Neural progenitor cell (in vitro differentiated cells): ENCODE results near the gene MYH6. TPM values are rescaled to one million over a fixed set of nuclear protein-coding genes. Genes with fewer than 3 reads are reported as not detected.

ENCODE experiments used
- DNase-seq: peaks from one replicate; pipeline ENCODE4 v3.0.0-alpha.2; 2016; ENCODE audit warnings: low spot score
- H2AFZ ChIP-seq: fragments of 200-600 bp; sonication (generic); replicated peaks from 2 replicates; pipeline ENCODE4 v1.6.1; 2016; ENCODE audit warnings: antibody characterized with exemption
- H3F3A ChIP-seq: fragments of 200-600 bp; sonication (generic); 2 replicates; pipeline ENCODE4 v1.6.1; 2016; ENCODE audit warnings: antibody characterized with exemption, low read depth
- H3K27ac ChIP-seq: fragments of 200-600 bp; sonication (generic); 2 replicates; pipeline ENCODE4 v1.5.1; 2016; ENCODE audit warnings: mild to moderate bottlenecking
- H3K27me3 ChIP-seq: fragments of 200-600 bp; sonication (generic); 2 replicates; pipeline ENCODE4 v1.6.1; 2016; ENCODE audit warnings: mild to moderate bottlenecking, moderate library complexity
- H3K36me3 ChIP-seq: fragments of 200-600 bp; sonication (generic); 2 replicates; pipeline ENCODE4 v1.5.1; 2016
- H3K4me1 ChIP-seq: fragments of 200-600 bp; sonication (generic); 2 replicates; pipeline ENCODE4 v1.6.1; 2016; ENCODE audit warnings: mixed run types
- H3K4me2 ChIP-seq: fragments of 200-600 bp; sonication (generic); 2 replicates; pipeline ENCODE4 v1.6.1; 2016
- H3K4me3 ChIP-seq: fragments of 200-600 bp; sonication (generic); 2 replicates; pipeline ENCODE4 v1.5.1; 2016
- H3K79me2 ChIP-seq: fragments of 200-600 bp; sonication (generic); 2 replicates; pipeline ENCODE4 v1.6.1; 2016; ENCODE audit warnings: low read depth
- H3K9ac ChIP-seq: fragments of 200-600 bp; sonication (generic); 2 replicates; pipeline ENCODE4 v1.6.1; 2016
- H3K9me3 ChIP-seq: fragments of 200-600 bp; sonication (generic); 2 replicates; pipeline ENCODE4 v1.5.1; 2016; ENCODE audit warnings: low read depth
- H4K20me1 ChIP-seq: fragments of 200-600 bp; sonication (generic); 2 replicates; pipeline ENCODE4 v1.6.1; 2016; ENCODE audit warnings: low read depth
- H3K27ac Mint-ChIP-seq: 3 replicates; pipeline ENCODE4 v1.8.0; 2021; ENCODE audit warnings: mixed read lengths
- H3K27me3 Mint-ChIP-seq: 2 replicates; pipeline ENCODE4 v1.8.0; 2022; ENCODE audit warnings: low read depth, mild to moderate bottlenecking, inconsistent platforms, moderate library complexity, mixed read lengths; ENCODE audit not compliant: insufficient read depth
- H3K36me3 Mint-ChIP-seq: 3 replicates; pipeline ENCODE4 v1.8.0; 2021; ENCODE audit warnings: mixed read lengths
- H3K4me1 Mint-ChIP-seq: 3 replicates; pipeline ENCODE4 v1.8.0; 2021; ENCODE audit warnings: mixed read lengths
- H3K4me3 Mint-ChIP-seq: 3 replicates; pipeline ENCODE4 v1.8.0; 2021; ENCODE audit warnings: mild to moderate bottlenecking, moderate library complexity, mixed read lengths
- H3K9me3 Mint-ChIP-seq: 3 replicates; pipeline ENCODE4 v1.8.0; 2020; ENCODE audit warnings: mixed read lengths
- EZH2 ChIP-seq: fragments of 200-600 bp; sonication (generic); IDR thresholded peaks from 2 replicates; pipeline ENCODE4 v1.6.1; 2017; ENCODE audit warnings: antibody characterized with exemption, mild to moderate bottlenecking, moderate library complexity
- EZH2phosphoT487 ChIP-seq: fragments of 200-600 bp; sonication (generic); IDR thresholded peaks from 2 replicates; pipeline ENCODE4 v1.6.1; 2017; ENCODE audit warnings: antibody characterized with exemption
- total RNA-seq: library from RNA; depleted of rRNA; stranded (reverse); fragments of >200 nt; gene quantifications from 2 replicates; pipeline ENCODE4 v1.2.3, GENCODE V29; 2015; ENCODE audit warnings: low replicate concordance
- TF ChIP-seq, protein P1 (sequence below): fragments of 200-600 bp; sonication (generic); IDR thresholded peaks from 2 replicates; pipeline ENCODE4 v1.5.1; 2017; ENCODE audit warnings: antibody characterized with exemption, mild to moderate bottlenecking

The MYH6 gene
- total RNA-seq, 1 donor from 2014 or later, result not detected

DNA sequence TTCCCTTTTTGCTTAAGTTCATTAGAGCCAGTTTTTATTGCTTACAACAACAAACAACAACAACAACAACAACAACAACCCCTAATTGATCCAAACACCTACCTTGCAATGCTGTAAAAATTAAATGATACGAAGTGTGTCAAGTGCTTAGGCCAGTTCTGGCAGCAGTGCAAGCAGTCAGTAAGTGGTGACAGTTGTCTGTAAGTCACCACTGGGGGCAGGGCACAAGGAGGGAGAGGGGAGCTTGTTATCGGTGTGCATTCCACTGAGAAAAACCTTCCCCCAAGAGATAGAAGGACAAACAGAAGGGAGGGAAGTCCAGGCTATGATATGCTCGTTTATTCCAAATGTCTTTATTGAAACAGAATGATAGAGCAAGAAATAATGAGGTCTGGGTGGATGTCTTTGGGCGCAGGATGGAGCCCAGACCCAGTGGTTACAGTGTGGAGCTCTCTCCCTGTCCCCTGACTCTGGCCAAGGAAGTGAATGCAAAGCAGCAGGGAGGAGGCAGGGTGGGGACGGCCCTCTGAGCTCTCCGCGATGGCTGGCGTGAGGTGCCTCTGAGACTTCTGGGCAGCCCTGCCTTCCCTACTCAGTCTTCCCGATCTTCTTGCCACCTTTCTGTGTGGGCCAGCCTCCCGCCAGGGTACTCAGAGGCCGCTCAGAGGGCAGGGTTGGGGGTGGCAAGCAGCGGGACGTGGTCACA lies 61.9 kb downstream of the MYH6 start:
- Mint-ChIP-seq H3K4me3 (peak overlapping the region; percentile 25), H3K27me3 (peaks cover 10% of the 10 kb centered on the region), H3K36me3 (peaks cover 20% of the 10 kb centered on the region), H3K9me3 (peaks cover 9% of the 10 kb centered on the region), H3K27ac (peak overlapping the region; percentile 0), H3K4me1 (peaks cover 12% of the 10 kb centered on the region)
- Histone ChIP-seq H3F3A (peaks cover 5% of the 10 kb centered on the region), H3K79me2 (no peaks in the 10 kb centered on the region), H3K9me3 (no peaks in the 10 kb centered on the region), H3K4me2 (no peak overlapping the region), H3K4me3 (no peak overlapping the region), H3K36me3 (no peaks in the 10 kb centered on the region), H3K27me3 (peaks cover 2% of the 10 kb centered on the region), H3K4me1 (no peaks in the 10 kb centered on the region), H4K20me1 (peaks cover under 1% of the 10 kb centered on the region), H3K9ac (no peak overlapping the region), H3K27ac (no peak overlapping the region), H2AFZ (no peak overlapping the region)
- DNase-seq, result peak; percentile 36
- no peak for TF ChIP-seq EZH2phosphoT487
- TF ChIP-seq, protein P1, sequence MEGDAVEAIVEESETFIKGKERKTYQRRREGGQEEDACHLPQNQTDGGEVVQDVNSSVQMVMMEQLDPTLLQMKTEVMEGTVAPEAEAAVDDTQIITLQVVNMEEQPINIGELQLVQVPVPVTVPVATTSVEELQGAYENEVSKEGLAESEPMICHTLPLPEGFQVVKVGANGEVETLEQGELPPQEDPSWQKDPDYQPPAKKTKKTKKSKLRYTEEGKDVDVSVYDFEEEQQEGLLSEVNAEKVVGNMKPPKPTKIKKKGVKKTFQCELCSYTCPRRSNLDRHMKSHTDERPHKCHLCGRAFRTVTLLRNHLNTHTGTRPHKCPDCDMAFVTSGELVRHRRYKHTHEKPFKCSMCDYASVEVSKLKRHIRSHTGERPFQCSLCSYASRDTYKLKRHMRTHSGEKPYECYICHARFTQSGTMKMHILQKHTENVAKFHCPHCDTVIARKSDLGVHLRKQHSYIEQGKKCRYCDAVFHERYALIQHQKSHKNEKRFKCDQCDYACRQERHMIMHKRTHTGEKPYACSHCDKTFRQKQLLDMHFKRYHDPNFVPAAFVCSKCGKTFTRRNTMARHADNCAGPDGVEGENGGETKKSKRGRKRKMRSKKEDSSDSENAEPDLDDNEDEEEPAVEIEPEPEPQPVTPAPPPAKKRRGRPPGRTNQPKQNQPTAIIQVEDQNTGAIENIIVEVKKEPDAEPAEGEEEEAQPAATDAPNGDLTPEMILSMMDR, result peak; percentile 33

DNA sequence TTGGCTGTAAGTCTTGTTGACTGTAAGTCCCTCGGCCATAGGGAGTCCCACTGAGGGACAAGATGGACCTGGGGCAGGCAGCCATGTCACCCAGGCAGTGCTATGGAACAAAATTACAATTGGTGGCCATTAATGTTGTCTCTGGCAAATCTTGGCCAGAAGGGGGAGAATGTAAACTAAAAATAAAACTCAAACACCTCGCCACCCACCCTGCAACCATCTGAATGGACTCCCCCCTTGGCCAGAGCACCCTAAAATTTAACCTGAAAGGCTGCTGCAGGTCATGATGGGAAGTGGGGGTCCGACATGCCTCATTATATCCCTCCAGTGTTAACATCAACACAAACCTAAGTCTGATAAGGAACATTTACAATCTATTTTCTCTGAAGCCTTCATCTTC lies 63.6 kb downstream of the MYH6 start:
- Mint-ChIP-seq H3K9me3 (peaks cover 14% of the 10 kb centered on the region), H3K27me3 (peaks cover 8% of the 10 kb centered on the region), H3K4me3 (no peak overlapping the region), H3K4me1 (peaks cover 5% of the 10 kb centered on the region), H3K36me3 (peaks cover 8% of the 10 kb centered on the region), H3K27ac (no peak overlapping the region)
- H2AFZ ChIP-seq, result no peak overlapping the region
- no peaks in the 10 kb centered on the region for H3K27me3 ChIP-seq
- no peak overlapping the region for H3K4me3 ChIP-seq
- no peaks in the 10 kb centered on the region for H3K36me3 ChIP-seq
- no peaks in the 10 kb centered on the region for H3K4me1 ChIP-seq
- H3K4me2 ChIP-seq, result no peak overlapping the region
- H3K27ac ChIP-seq, result no peak overlapping the region
- H3K9ac ChIP-seq, result no peak overlapping the region
- H4K20me1 ChIP-seq, result no peaks in the 10 kb centered on the region
- H3K79me2 ChIP-seq, result no peaks in the 10 kb centered on the region
- TF ChIP-seq EZH2, result no peak
- no peak for TF ChIP-seq EZH2phosphoT487
- TF ChIP-seq, protein P1, result no peak
- no peak for DNase-seq
- peaks cover 13% of the 10 kb centered on the region for H3K9me3 ChIP-seq
- peaks cover 5% of the 10 kb centered on the region for H3F3A ChIP-seq

DNA sequence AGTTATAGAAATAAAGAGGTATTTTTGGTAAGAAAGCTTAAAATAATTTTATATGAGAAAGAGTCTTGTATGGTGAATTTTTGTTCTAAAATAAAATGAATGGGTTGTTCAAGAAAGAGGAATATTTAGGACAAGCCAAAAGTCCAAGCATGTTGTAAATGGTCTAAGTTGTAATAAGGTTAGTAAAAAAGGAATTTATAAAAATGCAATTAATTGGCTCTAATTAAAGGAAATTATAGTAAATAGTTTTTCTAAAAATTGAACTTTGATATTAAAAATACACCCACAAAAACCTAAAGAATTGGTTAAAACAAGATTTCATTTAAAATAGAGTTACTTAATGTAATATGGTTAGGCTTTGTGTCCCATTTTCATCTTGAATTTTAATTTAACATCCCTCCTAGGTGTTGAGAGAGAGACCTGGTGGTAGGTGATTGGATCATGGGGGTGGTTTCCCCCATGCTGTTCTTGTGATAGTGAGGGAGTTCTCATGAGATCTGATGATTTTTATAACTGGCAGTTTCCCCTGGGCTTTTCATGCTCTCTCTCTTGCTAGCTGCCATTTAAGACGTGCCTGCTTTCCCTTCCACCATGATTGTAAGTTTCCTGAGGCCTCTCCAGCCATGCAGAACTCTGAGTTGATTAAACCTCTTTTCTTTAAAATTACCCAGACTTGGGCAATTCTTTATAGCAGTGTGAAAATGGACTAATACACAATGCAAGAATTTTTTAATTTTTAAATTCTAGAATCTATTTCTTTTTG lies 68.4 kb downstream of the MYH6 start:
- TF ChIP-seq, protein P1, result no peak
- TF ChIP-seq EZH2phosphoT487, result no peak
- no peak for TF ChIP-seq EZH2
- Histone ChIP-seq H3K4me1 (no peaks in the 10 kb centered on the region), H3K27me3 (no peaks in the 10 kb centered on the region), H2AFZ (no peak overlapping the region), H3K4me3 (no peak overlapping the region), H4K20me1 (no peaks in the 10 kb centered on the region), H3K27ac (no peak overlapping the region), H3K9ac (no peak overlapping the region), H3K4me2 (no peak overlapping the region), H3K36me3 (no peaks in the 10 kb centered on the region), H3K9me3 (peaks cover 15% of the 10 kb centered on the region), H3F3A (no peaks in the 10 kb centered on the region), H3K79me2 (no peaks in the 10 kb centered on the region)
- no peaks in the 10 kb centered on the region for H3K4me1 Mint-ChIP-seq
- no peak for DNase-seq
- peaks cover 10% of the 10 kb centered on the region for H3K27me3 Mint-ChIP-seq
- no peaks in the 10 kb centered on the region for H3K36me3 Mint-ChIP-seq
- peaks cover 26% of the 10 kb centered on the region for H3K9me3 Mint-ChIP-seq
- no peak overlapping the region for H3K4me3 Mint-ChIP-seq
- no peak overlapping the region for H3K27ac Mint-ChIP-seq
